GM21390 (cell line): ENCODE results near the gene RPL7A.

Source experiments
- ATAC-seq: cut with Tn5 transposase; IDR thresholded peaks from one replicate; pipeline ENCODE4 v1.9.1; 2021; ENCODE audit not compliant: unreplicated experiment

Gene RPL7A

GRCh38 chr9:133347515-133347984 is 468 bp upstream of the RPL7A start:
- ATAC-seq: peak; percentile 40

GRCh38 chr9:133348718-133349573 is 928 bp downstream of the RPL7A start:
- ATAC-seq: no peak

GRCh38 chr9:133349965-133350616 is 2.1 kb downstream of the RPL7A start:
- no peak for ATAC-seq

GRCh38 chr9:133351526-133351907 is 3.5 kb downstream of the RPL7A start:
- no peak for ATAC-seq

- no peak for ATAC-seq
These were observed 4.1 kb downstream of the RPL7A start for GRCh38 chr9:133351908-133352634.

- no peak for ATAC-seq
These were observed 4.8 kb downstream of the RPL7A start for GRCh38 chr9:133352635-133353340.

- no peak for ATAC-seq
These were observed 5.5 kb downstream of the RPL7A start for GRCh38 chr9:133353548-133353947.

GRCh38 chr9:133354766-133355165 is 6.7 kb downstream of the RPL7A start:
- ATAC-seq: no peak

DNA sequence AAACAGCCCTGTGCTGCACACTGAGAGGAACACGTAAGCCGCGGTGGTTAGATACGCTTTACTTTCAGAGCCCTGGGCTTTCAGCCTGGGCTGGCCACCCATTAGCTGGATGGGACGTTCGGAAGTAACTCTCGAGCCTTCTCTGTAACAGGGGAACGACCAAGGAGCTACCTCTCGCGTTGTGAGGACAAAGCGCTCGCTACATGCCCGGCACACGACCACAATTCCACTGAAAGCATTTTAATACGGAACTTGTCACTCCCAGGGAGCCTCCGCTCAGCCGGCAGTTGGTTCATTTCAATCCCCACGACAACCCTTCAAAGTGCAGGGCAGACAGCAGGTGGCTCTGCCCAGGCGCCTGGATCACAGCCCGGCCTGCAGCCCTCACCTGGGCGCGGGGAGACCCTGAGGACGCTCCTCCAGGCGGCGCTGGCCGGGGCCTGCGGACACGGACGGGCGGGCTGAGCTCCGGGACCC is 7.9 kb downstream of the RPL7A start:
- ATAC-seq: peak; percentile 39

- ATAC-seq: peak; percentile 68
These were observed 8.5 kb downstream of the RPL7A start, which contains the start of the genes SURF1 and SURF2 for GRCh38 chr9:133356391-133357091. Gene SURF1 (minus strand): TSS chr9:133356487. CDS start chr9:133356453, 34 bp downstream. Gene SURF2 (plus strand): TSS chr9:133356550. CDS start chr9:133356593, 43 bp downstream.

- ATAC-seq: no peak
These were observed 9.6 kb downstream of the RPL7A start for GRCh38 chr9:133357656-133358055.

- no peak for ATAC-seq
These were observed 11.6 kb downstream of the RPL7A start for GRCh38 chr9:133359399-133360175.

DNA sequence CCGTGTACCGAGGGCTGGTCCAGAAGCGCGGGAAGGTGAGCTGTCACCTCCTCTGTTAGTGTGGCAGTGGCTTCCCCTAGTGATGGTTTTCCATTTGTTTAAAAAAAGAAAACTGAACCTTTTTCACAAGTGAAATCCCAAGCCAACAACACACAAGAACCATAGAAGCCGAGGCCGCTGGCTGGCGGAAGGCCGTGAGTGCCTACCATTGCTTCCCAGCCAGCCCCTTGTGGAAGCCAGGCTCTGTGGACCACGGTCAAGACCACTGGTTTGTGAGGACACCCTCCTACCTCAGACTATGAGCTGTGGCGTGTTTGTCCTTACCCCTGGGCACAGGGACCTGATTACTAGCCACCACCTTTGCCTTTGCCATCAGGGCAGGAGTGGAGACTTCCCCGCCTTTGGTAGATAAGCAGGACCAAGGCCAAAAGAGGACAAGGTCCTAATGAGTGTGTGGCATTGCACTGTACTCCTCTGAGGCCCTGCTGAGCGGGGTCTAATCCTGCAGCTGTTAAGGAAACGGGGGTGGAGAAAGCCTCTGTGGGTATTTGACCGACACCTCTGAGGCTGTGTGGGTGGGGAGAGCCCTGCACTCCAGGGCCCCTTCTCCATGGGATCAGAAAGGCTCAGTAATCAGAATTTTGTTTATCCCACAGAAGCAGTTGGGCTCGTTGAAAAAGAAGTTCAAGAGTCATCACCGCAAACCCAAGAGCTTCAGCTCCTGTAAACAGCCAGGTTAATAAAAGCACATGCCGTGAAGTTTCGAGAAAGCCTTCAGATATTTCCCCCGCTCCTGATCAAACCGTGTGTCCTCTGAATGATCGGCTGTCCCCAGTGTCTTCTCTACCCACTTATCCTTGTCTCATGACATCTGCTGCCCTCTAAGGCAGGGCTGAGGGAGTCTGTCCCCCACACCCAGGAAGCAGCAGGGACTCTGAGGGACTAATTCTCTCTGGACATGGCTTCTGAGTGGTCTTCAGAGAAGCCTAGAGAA is 12.7 kb downstream of the RPL7A start:
- ATAC-seq: no peak

DNA sequence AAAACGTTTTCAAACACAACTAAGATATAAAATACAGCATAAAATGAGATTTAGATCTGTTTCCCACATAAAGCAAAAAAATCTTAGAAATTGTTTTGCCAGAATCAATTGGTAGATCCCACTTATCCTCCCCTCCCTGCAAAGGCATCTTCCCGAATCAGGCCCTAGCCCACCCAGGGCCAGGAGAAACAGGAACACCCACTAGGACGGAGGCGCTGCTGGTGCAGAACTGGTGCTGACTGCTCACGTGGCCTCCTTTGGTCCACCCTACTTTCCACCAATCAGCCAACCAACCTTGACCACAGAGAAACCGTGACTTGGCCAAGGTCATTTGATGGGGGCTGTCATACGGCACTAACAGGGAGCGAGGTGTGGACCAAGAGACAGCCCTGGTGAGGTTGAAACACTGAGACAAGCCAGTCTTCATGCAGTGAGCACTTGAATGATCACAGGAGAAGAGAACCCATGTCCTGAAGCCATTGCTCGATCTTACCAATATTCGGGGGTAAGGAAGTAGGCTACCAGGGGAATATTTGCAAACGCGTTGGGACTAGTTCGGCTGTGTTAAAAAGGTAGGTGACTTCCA is 13.6 kb downstream of the RPL7A start:
- ATAC-seq: no peak

GRCh38 chr9:133362359-133363044 is 14.5 kb downstream of the RPL7A start:
- ATAC-seq: no peak

- no peak for ATAC-seq
These were observed 18.4 kb downstream of the RPL7A start for GRCh38 chr9:133366435-133366834.

GRCh38 chr9:133367221-133367620 is 19.2 kb downstream of the RPL7A start:
- ATAC-seq: no peak
